EH (cell line): ENCODE data around the gene BUB3.
A peak's percentile ranks its signal among the peaks of the same experiment; 100 is the strongest.
"Not testable (repeated sequence)": the region's sequence is repeated elsewhere in the genome, so short reads cannot be mapped to it uniquely, and the experiment has no call there.

Experiments used
- DNase-seq: peaks from one replicate; pipeline ENCODE4 v3.0.0-alpha.2; 2015; ENCODE audit warnings: low read depth

BUB3 gene

DNA sequence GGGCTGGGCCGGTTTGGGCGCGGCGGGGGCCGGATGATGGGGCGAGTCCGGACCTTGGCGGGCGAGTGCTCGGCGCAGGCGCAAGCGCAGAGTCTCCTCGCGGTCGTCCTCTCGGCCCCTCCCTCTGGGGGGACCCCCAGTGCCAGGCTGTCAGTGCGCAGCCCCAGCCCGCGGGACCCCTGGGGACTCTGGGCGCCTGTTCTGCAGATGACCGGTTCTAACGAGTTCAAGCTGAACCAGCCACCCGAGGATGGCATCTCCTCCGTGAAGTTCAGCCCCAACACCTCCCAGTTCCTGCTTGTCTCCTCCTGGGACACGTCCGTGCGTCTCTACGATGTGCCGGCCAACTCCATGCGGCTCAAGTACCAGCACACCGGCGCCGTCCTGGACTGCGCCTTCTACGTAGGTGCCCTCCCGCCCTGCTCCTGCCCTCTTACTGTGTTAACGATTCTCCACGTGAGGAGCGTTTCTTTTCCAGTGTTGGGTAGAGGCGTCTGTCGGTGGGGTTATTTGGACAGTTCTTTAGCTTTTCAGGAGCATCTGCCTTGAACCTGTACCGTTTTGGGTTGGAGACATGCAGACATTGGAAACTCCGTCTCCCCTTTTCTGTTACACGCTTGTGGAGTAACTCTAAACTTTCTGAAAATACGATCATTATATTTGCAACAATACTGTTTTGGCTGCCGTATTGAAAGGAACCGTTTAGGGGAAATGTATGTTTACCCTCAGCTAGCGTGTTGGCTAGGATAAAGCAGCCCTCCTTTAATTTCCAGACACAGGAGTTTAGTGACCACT, 706 bp downstream of the BUB3 start:
- DNase-seq = peak; percentile 64

GRCh38 chr10:123156078-123156477, 1.9 kb downstream of the BUB3 start:
- peak; percentile 68 for DNase-seq

DNA sequence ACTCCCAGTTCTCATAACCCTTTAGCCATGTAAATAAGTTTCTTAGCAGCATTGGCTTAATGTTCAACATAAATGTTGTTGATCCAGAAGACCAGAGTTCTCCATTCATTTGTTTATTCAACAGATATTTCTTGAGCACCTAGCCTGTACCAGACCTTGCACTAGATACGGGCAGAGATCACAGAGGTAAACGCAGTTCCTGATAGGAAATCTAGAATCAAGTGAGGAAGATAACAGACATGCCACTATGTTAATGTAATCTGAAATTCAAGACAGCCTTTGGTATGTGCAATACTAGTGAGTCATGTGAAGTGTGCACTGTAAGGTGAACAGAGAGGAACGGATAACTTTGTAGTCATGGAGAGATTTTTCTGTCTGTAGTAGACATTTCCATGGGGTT, 3.0 kb downstream of the BUB3 start:
- peak; percentile 61 for DNase-seq

DNA sequence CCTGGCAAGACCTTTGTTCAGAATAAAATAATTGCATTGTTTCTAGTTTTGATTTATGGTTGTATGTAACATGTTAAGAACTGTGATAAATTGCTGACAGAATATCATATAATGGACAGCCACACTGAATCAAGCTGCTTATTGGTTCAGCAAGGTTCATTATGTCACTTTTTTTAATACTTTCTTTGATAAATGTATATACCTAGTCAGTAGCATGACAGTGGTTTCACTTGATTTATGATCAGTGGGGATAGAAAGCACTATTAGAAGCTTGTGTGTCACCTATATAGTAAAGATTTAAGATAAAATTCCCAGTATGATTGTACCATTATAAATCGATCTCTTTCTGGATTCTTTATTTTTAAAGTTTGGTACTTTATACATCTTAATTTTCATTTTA, 4.5 kb downstream of the BUB3 start:
- DNase-seq = no peak

DNA sequence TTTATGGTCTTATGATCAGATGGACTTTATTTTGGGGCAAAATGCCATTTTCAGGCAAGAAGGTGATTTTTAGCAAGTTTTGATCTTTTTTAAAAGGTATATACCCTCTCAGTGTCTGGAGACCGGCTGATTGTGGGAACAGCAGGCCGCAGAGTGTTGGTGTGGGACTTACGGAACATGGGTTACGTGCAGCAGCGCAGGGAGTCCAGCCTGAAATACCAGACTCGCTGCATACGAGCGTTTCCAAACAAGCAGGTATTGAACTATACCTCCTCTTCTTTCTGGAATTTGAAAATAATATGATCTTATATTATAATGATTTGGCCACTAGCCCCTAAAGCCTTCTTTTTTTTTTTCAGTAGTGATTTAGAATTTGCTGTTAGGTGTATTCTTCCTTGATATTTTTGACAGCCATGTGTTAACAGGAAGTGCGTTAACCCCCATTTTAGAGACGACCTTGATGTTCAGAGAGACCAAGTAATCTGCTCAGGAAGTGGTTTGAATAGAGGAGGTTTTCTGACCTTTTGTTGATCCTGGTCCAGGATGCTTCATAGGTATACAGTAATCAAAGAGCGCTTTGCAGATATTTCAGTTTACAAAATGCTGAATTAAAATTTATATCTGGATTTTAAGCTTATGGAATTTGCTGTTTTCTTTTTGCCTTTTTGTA, 6.2 kb downstream of the BUB3 start:
- no peak for DNase-seq

DNA sequence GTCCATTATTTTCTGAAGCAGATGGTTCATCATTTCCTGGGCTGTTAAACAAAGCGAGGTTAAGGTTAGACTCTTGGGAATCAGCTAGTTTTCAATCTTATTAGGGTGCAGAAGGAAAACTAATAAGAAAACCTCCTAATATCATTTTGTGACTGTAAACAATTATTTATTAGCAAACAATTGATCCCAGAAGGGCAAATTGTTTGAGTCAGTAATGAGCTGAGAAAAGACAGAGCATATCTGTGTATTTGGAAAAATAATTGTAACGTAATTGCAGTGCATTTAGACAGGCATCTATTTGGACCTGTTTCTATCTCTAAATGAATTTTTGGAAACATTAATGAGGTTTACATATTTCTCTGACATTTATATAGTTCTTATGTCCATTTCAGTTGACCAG, 10.1 kb downstream of the BUB3 start:
- DNase-seq = no peak

DNA sequence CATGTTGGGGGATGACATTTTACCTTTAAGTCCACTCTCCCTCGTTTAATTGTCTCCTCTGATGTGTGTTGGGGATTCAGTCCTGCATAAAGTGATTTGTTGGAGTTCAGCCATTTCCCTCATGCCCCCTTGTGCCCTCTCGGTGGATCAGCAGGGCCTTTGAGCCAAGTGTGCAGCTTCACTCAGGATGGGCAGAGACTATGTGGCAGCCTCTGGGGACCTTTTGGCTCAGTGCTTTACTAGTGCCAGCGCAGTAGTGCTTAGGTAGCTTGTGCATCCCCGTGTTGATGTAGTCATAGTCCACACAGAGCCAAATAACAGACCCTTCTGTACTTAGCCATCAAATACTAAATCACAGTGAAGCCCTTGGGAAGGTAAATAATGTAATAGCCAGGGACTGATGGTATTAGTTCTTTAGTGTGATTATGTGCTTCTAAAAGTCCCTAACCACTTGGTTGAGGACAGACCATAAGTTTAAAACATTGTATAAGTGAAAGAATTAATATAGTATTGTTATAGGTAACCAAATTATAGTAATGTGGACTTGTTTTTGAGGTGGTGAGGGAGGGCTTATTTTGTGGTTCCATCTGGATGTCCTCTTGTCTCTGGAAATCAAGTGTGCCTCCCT, 11.4 kb downstream of the BUB3 start:
- no peak for DNase-seq

- DNase-seq = no peak
Measured at GRCh38 chr10:123166618-123167017, 12.4 kb downstream of the BUB3 start.

GRCh38 chr10:123170961-123171360, 16.8 kb downstream of the BUB3 start:
- DNase-seq = no peak

DNA sequence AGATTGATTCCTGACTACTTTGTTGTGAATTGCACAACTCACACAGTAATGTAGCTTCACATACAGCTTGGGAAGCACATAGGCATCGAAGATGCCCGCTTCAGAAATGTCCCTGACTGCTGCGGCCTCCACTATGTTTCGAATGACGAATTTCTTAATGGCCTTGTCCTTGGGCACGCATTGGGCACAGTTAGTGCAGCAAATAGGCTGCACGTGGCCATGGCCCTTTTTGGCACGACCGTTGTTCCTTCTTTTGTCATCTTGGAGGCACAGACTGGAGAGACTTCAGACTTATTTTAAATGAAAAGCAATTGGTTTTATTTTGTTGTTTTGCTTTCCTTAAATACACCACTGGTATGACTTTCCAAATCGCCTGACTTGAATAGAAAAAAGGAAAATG, 17.4 kb downstream of the BUB3 start:
- DNase-seq = not testable (repeated sequence)

DNA sequence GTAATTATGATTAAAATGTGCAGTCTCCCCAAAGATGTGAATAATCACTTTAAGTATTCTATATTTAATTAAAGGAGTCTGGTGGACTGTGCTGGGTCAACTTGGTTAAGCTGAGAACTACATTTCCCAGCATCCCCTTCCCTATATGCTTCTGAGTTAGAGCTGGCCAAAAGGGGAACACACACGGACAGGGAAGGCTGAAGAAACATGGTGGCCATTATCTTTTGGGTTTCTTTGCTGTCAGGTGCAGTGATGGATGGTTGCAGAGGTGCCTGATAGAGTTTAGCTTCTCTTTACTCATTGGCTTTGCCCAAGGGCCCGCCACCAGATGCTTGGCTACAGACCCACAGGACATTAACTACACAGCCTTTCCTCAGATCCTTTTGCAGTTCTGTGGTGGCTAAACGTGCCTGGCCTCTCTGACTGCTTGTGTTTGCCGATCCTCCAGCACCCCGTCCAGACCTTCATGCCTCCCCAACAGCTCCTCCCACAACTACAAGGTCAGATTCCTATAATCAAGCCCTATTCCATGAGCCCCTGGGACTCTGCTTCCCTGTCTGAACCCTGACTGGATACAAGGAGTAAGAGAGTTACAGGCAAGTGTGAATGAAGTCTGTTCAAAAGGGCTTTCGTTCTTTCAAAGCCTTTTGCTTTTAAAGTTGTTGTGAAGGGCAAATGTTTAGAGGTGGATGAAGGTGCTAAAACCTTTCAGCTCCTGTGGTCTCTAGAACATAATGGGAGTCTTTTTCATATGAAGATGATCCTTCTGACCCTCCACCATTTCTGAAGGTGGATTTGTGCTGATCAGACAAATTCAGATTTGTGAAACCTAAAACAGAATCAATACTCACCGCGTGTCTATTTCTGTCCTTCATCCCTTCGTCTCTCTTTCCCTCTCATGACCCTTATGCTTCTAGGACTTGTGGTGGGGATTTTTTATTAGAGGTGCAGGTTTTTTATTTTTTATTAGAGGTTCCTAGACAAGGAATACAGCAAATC, 21.5 kb downstream of the BUB3 start:
- DNase-seq = no peak

- not testable (repeated sequence) for DNase-seq
Measured at GRCh38 chr10:123178390-123178789, 24.2 kb downstream of the BUB3 start.

DNA sequence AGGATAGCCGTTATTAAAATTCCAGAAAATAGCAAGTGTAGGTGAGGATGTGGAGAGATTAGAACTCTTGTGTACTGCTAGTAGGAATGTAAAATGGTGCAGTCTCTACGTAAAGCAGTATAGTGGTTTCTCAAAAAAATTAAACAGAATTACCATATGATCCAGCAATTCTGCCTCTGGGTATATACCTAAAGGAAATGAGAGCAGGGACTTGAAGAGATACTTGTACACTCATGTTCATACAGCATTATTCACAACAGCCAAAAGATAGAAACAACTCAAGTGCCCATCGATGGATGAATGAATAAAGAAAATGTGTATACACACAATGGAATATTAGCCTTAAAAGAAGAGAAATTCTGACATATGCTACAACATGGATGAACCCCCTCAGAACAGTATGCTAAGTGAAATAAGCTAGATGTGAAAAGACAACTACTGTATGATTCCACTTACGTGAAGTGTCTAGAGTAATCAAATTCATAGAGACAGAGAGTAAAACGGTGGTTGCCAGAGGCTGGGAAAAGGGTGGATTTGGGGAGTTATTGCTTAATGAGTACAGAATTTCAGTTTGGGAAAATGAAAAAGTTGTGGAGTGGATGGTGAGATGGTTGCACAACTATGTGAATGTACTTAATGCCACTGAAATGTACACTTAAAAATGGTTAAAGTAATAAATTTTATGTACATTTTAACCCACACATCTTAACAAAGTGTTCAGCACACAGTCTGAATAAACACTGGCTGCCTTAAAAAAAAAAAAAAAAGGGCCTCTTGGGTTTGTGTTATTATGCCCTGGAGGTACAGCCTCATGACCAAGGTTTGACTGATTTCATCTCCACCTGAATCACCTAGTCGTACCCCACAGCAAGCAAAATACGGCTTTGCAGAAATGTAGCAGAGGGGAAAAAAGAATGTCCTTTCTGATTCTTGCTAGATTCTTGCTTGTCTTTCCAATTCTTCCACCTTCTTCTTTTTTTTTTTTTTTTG, 26.2 kb downstream of the BUB3 start:
- no peak for DNase-seq

- DNase-seq = no peak
Measured at GRCh38 chr10:123183724-123184123, 29.5 kb downstream of the BUB3 start.

DNA sequence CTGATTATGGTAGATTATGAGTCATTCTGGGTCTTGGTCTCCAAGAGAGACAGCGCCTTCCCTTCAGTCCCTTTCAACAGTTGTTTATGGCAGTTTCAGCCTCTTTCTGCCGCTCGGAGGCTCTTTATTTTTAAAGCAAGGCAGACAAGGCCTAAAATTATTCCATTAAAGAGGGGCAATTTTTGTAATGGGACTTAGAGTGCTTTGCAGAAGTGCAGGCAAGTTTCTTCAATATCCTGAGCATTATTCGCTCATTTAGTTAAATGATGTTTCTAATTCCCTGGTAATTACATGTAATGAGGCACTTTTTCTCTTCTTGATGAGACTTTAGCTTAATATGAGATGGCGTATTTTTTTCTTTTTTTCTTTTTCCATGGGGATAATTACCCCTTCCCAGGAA, 33.6 kb downstream of the BUB3 start:
- no peak for DNase-seq

- DNase-seq = no peak
Measured at GRCh38 chr10:123191886-123192285, 37.7 kb downstream of the BUB3 start.

- DNase-seq = no peak
Measured at GRCh38 chr10:123194056-123194455, 39.9 kb downstream of the BUB3 start.

DNA sequence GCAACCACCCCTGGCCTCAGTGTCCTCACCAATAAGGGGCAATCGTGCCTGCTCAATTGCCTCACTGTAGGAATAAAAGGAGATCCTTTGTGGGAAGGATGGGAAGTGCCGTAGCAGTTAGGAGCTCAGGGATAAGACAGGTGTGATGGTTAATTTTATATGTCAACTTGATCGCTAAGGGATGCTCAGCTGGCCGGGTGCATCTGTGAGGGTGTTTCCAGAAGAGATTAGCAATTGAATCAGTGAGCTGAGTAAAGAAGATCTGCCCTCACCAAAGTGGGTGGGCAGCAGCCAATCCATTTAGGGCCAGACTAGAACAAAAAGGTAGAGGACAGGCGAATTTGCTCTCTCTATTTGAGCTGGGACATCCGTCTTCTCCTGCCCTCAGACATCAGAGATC, 46.3 kb downstream of the BUB3 start:
- DNase-seq = no peak

- no peak for DNase-seq
Measured at GRCh38 chr10:123202506-123202905, 48.3 kb downstream of the BUB3 start.

- no peak for DNase-seq
Measured at GRCh38 chr10:123203393-123204126, 49.4 kb downstream of the BUB3 start.
